ENCODE data around the gene CPXM2. TPM values are rescaled to one million over a fixed set of nuclear protein-coding genes. Genes with fewer than 3 reads are reported as not detected.

The CPXM2 gene
- polyA plus RNA-seq, 1 of the 3 experiments (the other 2 are of a cell fraction), result not detected

DNA sequence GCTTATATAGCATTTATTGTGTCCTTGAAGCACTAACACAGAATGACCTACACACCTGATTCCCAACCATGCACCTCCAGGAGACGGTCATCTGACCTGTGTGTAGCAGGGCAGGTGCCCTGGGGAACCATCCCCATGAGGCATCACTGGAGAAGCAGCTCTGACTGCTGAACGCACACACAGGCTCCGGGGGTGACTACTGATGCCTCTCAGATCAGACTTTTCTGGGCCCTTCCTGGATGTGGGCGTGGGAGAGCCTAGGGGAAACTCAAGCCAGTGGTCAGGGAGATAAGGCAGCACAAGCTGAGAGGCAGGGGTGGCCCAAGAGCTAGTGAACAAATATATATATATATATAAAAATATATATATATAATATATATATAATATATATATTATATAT, 37.6 kb downstream of the CPXM2 start:
- H3K27me3 ChIP-seq (ENCODE audit: insufficient read depth), result no peaks in the 10 kb centered on the region
- CTCF ChIA-PET, result no interaction called here
- H3K4me2 ChIP-seq, result no peak overlapping the region
- no peak overlapping the region for H3K4me3 ChIP-seq (ENCODE audit: low read depth in 2 of 2, low read length in 1 of 2)
- H3K27ac ChIP-seq (ENCODE audit: low read depth in 2 of 2, low read length in 1 of 2), result no peak overlapping the region
- no peak for DNase-seq
- WGBS (ENCODE audit: low lambda C conversion rate), result 21% methylated on average over 4 of the region's 4 CpGs
- H3K9me3 ChIP-seq, result no peaks in the 10 kb centered on the region
- no peaks in the 10 kb centered on the region for H3K79me2 ChIP-seq (ENCODE audit: insufficient read depth)
- no peak for TF ChIP-seq FOSL2 (IDR thresholded peaks at IDR 0.05; ENCODE audit: borderline replicate concordance, low read depth)
- TF ChIP-seq JUND (IDR thresholded peaks at IDR 0.05), result no peak
- TF ChIP-seq, protein P1, sequence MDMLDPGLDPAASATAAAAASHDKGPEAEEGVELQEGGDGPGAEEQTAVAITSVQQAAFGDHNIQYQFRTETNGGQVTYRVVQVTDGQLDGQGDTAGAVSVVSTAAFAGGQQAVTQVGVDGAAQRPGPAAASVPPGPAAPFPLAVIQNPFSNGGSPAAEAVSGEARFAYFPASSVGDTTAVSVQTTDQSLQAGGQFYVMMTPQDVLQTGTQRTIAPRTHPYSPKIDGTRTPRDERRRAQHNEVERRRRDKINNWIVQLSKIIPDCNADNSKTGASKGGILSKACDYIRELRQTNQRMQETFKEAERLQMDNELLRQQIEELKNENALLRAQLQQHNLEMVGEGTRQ (IDR thresholded peaks at IDR 0.05; ENCODE audit: borderline replicate concordance, low read depth, low read length), result no peak
- no peak for TF ChIP-seq TCF12 (IDR thresholded peaks at IDR 0.05)
- TF ChIP-seq, protein P2, sequence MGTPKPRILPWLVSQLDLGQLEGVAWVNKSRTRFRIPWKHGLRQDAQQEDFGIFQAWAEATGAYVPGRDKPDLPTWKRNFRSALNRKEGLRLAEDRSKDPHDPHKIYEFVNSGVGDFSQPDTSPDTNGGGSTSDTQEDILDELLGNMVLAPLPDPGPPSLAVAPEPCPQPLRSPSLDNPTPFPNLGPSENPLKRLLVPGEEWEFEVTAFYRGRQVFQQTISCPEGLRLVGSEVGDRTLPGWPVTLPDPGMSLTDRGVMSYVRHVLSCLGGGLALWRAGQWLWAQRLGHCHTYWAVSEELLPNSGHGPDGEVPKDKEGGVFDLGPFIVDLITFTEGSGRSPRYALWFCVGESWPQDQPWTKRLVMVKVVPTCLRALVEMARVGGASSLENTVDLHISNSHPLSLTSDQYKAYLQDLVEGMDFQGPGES (IDR thresholded peaks at IDR 0.05; ENCODE audit: low read depth, low read length), result no peak
- no peaks in the 10 kb centered on the region for H3K36me3 ChIP-seq (replicated peaks in 1 of 2; ENCODE audit: control insufficient read depth in 1 of 2, insufficient read depth in 2 of 2, low read length in 1 of 2)
- H2AFZ ChIP-seq (ENCODE audit: low read depth), result no peak overlapping the region
- POLR2A ChIA-PET, result no interaction called here
- no peaks in the 10 kb centered on the region; a peak in 1 of 4 replicates for H3K4me1 ChIP-seq (ENCODE audit: control insufficient read depth in 1 of 2, insufficient read depth in 2 of 2, low read depth in 1 of 2, low read length in 1 of 2)
- no peaks in the 10 kb centered on the region for H3K9me2 ChIP-seq
- H4K20me1 ChIP-seq (ENCODE audit: insufficient read depth), result no peaks in the 10 kb centered on the region
- H3F3A ChIP-seq (replicated peaks; ENCODE audit: insufficient read depth), result no peaks in the 10 kb centered on the region
- H3K9ac ChIP-seq, result no peak overlapping the region

DNA sequence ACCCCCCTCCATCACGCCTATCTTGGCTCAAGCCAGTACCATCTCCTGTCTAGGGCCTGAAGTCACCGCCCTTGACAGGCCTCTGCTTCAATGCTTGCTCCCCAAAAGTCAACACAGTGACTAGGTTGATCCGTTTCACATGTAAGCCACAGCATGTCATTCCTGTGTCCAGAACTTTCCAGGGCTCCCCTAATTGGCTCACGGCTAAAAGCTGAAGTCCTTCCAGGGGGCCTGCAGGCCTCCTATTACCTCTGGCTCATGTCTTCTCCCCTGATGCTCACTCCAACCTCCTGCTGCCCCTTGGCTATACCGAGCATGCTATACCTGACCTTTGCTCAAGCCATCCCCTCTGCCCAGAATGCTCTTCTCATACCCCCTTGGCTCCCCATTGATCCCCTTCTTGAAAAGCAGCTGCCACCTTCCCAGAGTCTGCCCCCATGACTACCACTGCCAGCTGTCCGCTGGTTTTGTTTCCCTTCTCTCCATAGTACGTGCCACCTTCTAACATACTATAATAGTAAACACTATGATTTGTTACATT, 39.1 kb downstream of the CPXM2 start:
- ChIA-PET CTCF (no interaction called here), POLR2A (no interaction called here)
- no peaks in the 10 kb centered on the region for H3K27me3 ChIP-seq (ENCODE audit: insufficient read depth)
- H3K79me2 ChIP-seq (ENCODE audit: insufficient read depth), result no peaks in the 10 kb centered on the region
- H3K9ac ChIP-seq, result no peak overlapping the region
- H3K4me1 ChIP-seq (ENCODE audit: control insufficient read depth in 1 of 2, insufficient read depth in 2 of 2, low read depth in 1 of 2, low read length in 1 of 2), result no peaks in the 10 kb centered on the region; a peak in 1 of 4 replicates
- H3K9me2 ChIP-seq, result no peaks in the 10 kb centered on the region
- no peak overlapping the region for H3K27ac ChIP-seq (ENCODE audit: low read depth in 2 of 2, low read length in 1 of 2)
- H4K20me1 ChIP-seq (ENCODE audit: insufficient read depth), result no peaks in the 10 kb centered on the region
- DNase-seq, result no peak
- no peaks in the 10 kb centered on the region for H3K9me3 ChIP-seq
- no peak overlapping the region for H2AFZ ChIP-seq (ENCODE audit: low read depth)
- H3F3A ChIP-seq (replicated peaks; ENCODE audit: insufficient read depth), result no peaks in the 10 kb centered on the region
- H3K4me3 ChIP-seq (ENCODE audit: low read depth in 2 of 2, low read length in 1 of 2), result no peak overlapping the region
- WGBS (ENCODE audit: low lambda C conversion rate), result 27% methylated on average over 7 of the region's 7 CpGs
- H3K36me3 ChIP-seq (replicated peaks in 1 of 2; ENCODE audit: control insufficient read depth in 1 of 2, insufficient read depth in 2 of 2, low read length in 1 of 2), result no peaks in the 10 kb centered on the region
- no peak for TF ChIP-seq FOXM1 (IDR thresholded peaks at IDR 0.05; ENCODE audit: low read depth)
- no peak for TF ChIP-seq MEF2A (IDR thresholded peaks at IDR 0.05; ENCODE audit: borderline replicate concordance, low read depth)
- TF ChIP-seq RAD21 (IDR thresholded peaks at IDR 0.05; ENCODE audit: low read length), result no peak
- TF ChIP-seq, protein P3, sequence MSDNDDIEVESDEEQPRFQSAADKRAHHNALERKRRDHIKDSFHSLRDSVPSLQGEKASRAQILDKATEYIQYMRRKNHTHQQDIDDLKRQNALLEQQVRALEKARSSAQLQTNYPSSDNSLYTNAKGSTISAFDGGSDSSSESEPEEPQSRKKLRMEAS (IDR thresholded peaks at IDR 0.05; ENCODE audit: low read depth), result no peak
- TF ChIP-seq RFX5 (IDR thresholded peaks at IDR 0.05; ENCODE audit: low read length), result no peak
- TF ChIP-seq FOSL2 (IDR thresholded peaks at IDR 0.05; ENCODE audit: borderline replicate concordance, low read depth), result no peak
- TF ChIP-seq GABPA (IDR thresholded peaks at IDR 0.05; ENCODE audit: low read depth), result no peak
- TF ChIP-seq RCOR1 (IDR thresholded peaks at IDR 0.05; ENCODE audit: low read length), result no peak
- TF ChIP-seq ELF1 (IDR thresholded peaks at IDR 0.05), result no peak
- no peak for TF ChIP-seq TCF12 (IDR thresholded peaks at IDR 0.05)
- TF ChIP-seq, protein P4, sequence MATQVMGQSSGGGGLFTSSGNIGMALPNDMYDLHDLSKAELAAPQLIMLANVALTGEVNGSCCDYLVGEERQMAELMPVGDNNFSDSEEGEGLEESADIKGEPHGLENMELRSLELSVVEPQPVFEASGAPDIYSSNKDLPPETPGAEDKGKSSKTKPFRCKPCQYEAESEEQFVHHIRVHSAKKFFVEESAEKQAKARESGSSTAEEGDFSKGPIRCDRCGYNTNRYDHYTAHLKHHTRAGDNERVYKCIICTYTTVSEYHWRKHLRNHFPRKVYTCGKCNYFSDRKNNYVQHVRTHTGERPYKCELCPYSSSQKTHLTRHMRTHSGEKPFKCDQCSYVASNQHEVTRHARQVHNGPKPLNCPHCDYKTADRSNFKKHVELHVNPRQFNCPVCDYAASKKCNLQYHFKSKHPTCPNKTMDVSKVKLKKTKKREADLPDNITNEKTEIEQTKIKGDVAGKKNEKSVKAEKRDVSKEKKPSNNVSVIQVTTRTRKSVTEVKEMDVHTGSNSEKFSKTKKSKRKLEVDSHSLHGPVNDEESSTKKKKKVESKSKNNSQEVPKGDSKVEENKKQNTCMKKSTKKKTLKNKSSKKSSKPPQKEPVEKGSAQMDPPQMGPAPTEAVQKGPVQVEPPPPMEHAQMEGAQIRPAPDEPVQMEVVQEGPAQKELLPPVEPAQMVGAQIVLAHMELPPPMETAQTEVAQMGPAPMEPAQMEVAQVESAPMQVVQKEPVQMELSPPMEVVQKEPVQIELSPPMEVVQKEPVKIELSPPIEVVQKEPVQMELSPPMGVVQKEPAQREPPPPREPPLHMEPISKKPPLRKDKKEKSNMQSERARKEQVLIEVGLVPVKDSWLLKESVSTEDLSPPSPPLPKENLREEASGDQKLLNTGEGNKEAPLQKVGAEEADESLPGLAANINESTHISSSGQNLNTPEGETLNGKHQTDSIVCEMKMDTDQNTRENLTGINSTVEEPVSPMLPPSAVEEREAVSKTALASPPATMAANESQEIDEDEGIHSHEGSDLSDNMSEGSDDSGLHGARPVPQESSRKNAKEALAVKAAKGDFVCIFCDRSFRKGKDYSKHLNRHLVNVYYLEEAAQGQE (IDR thresholded peaks at IDR 0.05; ENCODE audit: low read depth, low read length), result no peak
- TF ChIP-seq RXRA (IDR thresholded peaks at IDR 0.05; ENCODE audit: borderline replicate concordance, low read depth), result no peak
- no peak for TF ChIP-seq FOXJ3 (CRISPR knock-in tag; IDR thresholded peaks at IDR 0.05)
- TF ChIP-seq, protein P2 (IDR thresholded peaks at IDR 0.05; ENCODE audit: low read depth, low read length), result no peak
- TF ChIP-seq, protein P5, sequence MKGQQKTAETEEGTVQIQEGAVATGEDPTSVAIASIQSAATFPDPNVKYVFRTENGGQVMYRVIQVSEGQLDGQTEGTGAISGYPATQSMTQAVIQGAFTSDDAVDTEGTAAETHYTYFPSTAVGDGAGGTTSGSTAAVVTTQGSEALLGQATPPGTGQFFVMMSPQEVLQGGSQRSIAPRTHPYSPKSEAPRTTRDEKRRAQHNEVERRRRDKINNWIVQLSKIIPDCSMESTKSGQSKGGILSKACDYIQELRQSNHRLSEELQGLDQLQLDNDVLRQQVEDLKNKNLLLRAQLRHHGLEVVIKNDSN (IDR thresholded peaks at IDR 0.05; ENCODE audit: borderline replicate concordance, low read depth), result no peak
- TF ChIP-seq MXI1 (IDR thresholded peaks at IDR 0.05; ENCODE audit: low read depth, low read length), result no peak
- TF ChIP-seq, protein P6, sequence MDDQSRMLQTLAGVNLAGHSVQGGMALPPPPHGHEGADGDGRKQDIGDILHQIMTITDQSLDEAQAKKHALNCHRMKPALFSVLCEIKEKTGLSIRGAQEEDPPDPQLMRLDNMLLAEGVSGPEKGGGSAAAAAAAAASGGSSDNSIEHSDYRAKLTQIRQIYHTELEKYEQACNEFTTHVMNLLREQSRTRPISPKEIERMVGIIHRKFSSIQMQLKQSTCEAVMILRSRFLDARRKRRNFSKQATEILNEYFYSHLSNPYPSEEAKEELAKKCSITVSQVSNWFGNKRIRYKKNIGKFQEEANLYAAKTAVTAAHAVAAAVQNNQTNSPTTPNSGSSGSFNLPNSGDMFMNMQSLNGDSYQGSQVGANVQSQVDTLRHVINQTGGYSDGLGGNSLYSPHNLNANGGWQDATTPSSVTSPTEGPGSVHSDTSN (IDR thresholded peaks at IDR 0.05), result no peak
- no peak overlapping the region for H3K4me2 ChIP-seq

Measured in SK-N-SH (cell line).